ENCODE data around the gene GPR3.

Gene GPR3

DNA sequence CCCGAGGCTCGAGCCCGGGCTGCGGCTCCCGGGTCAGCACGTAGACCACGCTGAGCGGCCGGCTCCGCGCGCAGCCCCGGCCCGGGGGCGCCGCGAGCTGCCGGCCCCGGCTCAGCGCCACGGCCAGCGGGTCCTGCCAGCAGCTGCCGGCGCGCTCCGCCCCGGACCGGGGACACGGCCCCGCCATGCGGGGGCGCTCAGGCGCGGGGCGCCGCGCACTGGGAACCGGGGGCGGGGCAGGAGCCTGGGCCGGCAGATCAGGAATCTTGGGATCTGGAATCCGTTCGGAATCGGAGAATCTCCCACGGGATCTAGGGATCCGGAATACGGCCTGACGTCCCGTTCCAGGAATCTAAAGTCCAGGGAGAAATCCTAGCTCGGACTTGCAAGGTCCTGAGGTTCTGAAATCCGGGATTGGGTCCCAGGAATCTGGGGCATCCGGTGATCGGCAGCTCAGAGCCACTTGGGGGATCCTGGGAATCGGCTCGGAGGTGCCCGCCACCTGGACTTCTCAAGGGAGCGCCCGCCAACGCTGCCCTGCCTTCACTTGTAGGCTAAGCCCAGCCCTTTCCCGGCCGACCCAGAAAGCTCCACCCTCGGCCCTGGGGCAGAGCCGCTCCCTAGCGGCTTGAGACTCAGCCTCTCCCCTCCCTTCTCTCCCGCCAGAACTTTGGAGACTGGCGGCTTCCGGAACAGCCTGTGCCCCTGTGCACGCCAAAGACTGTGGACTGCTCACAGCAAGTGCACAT, 25.8 kb upstream of the GPR3 start, which contains the start of gene MAP3K6:
MAP3K6 (minus strand) TSS at position 551 of the 749 bp plus-strand sequence; CDS start at position 187, 364 bp downstream.
- CTCF ChIA-PET, result interaction anchor here (0.6 to 3.8 kb wide), 13 partner anchors 9 to 353 kb away, joined by 3 to 25 read pairs (median 3); partner anchors contain the start of gene CD164L2
- peak; percentile 73 for DNase-seq (ENCODE audit: extremely low spot score)
- POLR2A ChIA-PET, result interaction anchor here (0.7 to 4.0 kb wide), 24 partner anchors 8 to 201 kb away, joined by 3 to 26 read pairs (median 5); partner anchors contain the start of genes CD164L2, FCN3 and SYTL1
- TF ChIP-seq HDGF (IDR thresholded peaks at IDR 0.05; ENCODE audit: borderline replicate concordance), result 0 out of 2 replicates have a peak, but pooled peaks have one; percentile 36
- TF ChIP-seq ARNT (IDR thresholded peaks at IDR 0.05), result peak; percentile 47; the same call in 1 of the 2 replicates
- TF ChIP-seq FOXK2 (IDR thresholded peaks at IDR 0.05), result no peak
- TF ChIP-seq ELF4 (IDR thresholded peaks at IDR 0.05), result peak; percentile 31; the same call in 1 of the 2 replicates
- TF ChIP-seq L3MBTL2 (conservative IDR thresholded peaks at IDR 0.05), result peak; percentile 48
- TF ChIP-seq ZNF384 (IDR thresholded peaks at IDR 0.05), result no peak
- TF ChIP-seq FOXM1 (IDR thresholded peaks at IDR 0.05; ENCODE audit: borderline replicate concordance), result peak; percentile 39; the same call in 1 of the 2 replicates
- no peak for TF ChIP-seq TARDBP (IDR thresholded peaks at IDR 0.05)
- TF ChIP-seq NFRKB (IDR thresholded peaks at IDR 0.05), result no peak

DNA sequence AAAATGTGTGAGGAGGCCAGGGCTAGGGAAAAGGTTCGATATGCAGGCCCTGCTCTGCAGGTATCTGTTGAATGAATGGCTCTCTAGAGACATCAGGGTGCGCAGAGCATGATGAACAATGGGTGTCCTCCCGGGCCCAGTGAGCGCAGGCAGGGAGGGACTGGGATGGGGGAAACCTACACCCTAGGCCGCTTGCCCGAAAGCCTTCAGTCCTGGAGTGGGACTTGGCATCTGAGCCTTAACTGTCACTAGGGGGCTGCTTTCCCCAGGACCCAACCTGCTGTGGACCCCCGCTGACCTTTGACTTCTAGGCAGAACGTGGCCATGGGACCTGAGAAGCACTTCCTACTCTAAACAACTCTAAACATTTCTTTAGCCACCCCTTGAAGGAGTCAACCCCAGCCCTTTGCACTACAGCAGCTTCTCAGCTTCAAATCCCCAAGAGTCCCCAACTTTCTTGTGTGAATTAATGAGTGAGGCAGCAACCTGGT, 25.2 kb upstream of the GPR3 start:
- ChIA-PET POLR2A (interaction anchor here (0.7 to 4.0 kb wide), 22 partner anchors 8 to 201 kb away, joined by 3 to 26 read pairs (median 5); partner anchors contain the start of genes CD164L2, FCN3 and SYTL1), CTCF (interaction anchor here (0.6 to 3.8 kb wide), 7 partner anchors 8 to 52 kb away, joined by 3 to 25 read pairs (median 3); partner anchors contain the start of gene CD164L2)
- no peak for DNase-seq (ENCODE audit: extremely low spot score)
- TF ChIP-seq, protein P1, sequence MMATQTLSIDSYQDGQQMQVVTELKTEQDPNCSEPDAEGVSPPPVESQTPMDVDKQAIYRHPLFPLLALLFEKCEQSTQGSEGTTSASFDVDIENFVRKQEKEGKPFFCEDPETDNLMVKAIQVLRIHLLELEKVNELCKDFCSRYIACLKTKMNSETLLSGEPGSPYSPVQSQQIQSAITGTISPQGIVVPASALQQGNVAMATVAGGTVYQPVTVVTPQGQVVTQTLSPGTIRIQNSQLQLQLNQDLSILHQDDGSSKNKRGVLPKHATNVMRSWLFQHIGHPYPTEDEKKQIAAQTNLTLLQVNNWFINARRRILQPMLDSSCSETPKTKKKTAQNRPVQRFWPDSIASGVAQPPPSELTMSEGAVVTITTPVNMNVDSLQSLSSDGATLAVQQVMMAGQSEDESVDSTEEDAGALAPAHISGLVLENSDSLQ (IDR thresholded peaks at IDR 0.05), result no peak
- no peak for TF ChIP-seq LEF1 (IDR thresholded peaks at IDR 0.05; ENCODE audit: borderline replicate concordance)
- no peak for TF ChIP-seq FOXK2 (IDR thresholded peaks at IDR 0.05)
- TF ChIP-seq L3MBTL2 (conservative IDR thresholded peaks at IDR 0.05), result no peak
- no peak for TF ChIP-seq NFRKB (IDR thresholded peaks at IDR 0.05)
- no peak for TF ChIP-seq ELF4 (IDR thresholded peaks at IDR 0.05)
- TF ChIP-seq CTBP1 (IDR thresholded peaks at IDR 0.05; ENCODE audit: borderline replicate concordance), result no peak
- TF ChIP-seq SUZ12 (IDR thresholded peaks at IDR 0.05), result no peak
- no peak for TF ChIP-seq FOXM1 (IDR thresholded peaks at IDR 0.05; ENCODE audit: borderline replicate concordance)
- no peak for TF ChIP-seq TARDBP (IDR thresholded peaks at IDR 0.05)
- no peak for TF ChIP-seq BHLHE40 (IDR thresholded peaks at IDR 0.05; ENCODE audit: borderline replicate concordance)
- no peak for TF ChIP-seq HDGF (IDR thresholded peaks at IDR 0.05; ENCODE audit: borderline replicate concordance)
- TF ChIP-seq ZNF384 (IDR thresholded peaks at IDR 0.05), result no peak
- TF ChIP-seq ARNT (IDR thresholded peaks at IDR 0.05), result no peak
- no peak for TF ChIP-seq SP1 (IDR thresholded peaks at IDR 0.05)
- TF ChIP-seq FOXA1 (IDR thresholded peaks at IDR 0.05), result no peak

DNA sequence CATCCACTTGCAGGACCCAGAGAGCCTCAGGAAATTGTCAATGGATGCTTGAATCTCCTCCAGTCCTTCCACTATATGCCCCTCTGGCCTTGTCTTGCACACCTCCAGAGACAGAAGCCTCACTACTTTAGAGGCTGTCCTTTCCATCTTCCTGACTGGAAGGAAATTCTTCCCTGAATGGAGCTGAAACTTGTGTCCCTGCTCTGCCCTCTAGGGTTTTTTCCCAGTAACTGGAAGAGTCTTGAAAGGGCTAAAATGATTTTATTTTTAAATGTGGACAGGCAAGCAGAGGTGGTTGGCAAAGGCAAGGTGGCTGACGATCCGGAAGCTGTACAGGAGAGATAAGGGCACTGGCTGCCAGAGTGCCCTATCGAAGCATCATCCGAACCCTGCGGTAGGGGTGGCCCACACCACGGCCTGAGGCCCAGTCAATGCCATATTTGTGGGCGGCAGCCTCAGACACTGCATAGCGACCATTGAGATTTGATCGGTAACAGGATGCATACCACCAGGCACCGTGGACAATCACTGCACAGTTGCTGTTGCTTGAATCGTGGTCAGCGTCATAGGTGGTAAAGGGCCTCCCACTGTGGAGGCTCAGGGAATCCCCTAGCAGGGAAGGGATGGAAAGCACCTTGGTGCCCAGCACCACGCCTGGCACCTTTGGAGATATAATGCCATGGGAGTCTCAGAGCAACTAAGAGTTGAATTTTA, 23.4 kb upstream of the GPR3 start:
- CTCF ChIA-PET, result interaction anchor here (0.6 to 3.8 kb wide), 4 partner anchors 12 to 83 kb away, joined by 3 to 25 read pairs (median 4); no protein-coding TSS in a partner anchor
- TF ChIP-seq SUZ12 (IDR thresholded peaks at IDR 0.05) (no peak), ZNF384 (IDR thresholded peaks at IDR 0.05) (no peak), SP1 (IDR thresholded peaks at IDR 0.05) (no peak), ARNT (IDR thresholded peaks at IDR 0.05) (no peak), CTBP1 (IDR thresholded peaks at IDR 0.05; ENCODE audit: borderline replicate concordance) (no peak), HDGF (IDR thresholded peaks at IDR 0.05; ENCODE audit: borderline replicate concordance) (no peak), FOXM1 (IDR thresholded peaks at IDR 0.05; ENCODE audit: borderline replicate concordance) (no peak), FOXA1 (IDR thresholded peaks at IDR 0.05) (no peak), NFRKB (IDR thresholded peaks at IDR 0.05) (no peak)
- no peak for DNase-seq (ENCODE audit: extremely low spot score)
- POLR2A ChIA-PET, result no interaction called here

DNA sequence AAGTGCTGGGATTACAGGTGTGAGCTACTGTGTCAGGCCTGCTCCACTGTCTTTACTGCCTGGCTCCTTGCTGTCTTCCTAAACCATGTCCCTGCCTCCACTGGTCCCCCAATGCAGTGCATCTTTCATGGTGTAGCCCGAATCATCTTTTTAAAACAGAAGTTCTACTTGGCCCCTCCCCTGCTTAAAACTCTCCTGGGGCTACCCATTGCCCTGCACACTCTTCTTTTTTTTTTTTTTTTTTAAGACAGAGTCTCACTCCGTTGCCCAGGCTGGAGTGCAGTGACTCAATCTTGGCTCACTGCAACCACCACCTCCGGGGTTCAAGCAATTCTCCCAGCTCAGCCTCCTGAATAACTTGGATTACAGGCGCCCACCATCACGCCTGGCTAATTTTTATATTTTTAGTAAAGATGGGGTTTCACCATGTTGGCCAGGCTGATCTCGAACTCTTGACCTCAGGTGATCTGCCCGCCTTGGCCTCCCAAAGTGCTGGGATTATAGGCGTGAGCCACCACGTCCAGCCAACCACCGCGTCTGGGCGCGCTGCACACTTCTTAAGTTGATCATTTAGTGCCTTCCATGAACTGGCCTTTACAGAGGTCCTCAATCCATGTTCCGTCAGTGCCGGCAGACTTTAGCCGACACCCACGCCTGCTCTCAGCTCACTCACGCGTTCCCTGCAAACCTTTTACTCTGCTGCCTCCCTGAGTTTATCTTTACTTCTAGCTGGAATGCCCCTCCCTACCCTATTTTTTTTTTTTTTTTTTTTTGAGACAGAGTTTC, 20.2 kb upstream of the GPR3 start:
- no peak for TF ChIP-seq L3MBTL2 (conservative IDR thresholded peaks at IDR 0.05)
- no peak for TF ChIP-seq ELF4 (IDR thresholded peaks at IDR 0.05)
- no peak for TF ChIP-seq CTBP1 (IDR thresholded peaks at IDR 0.05; ENCODE audit: borderline replicate concordance)
- TF ChIP-seq SP1 (IDR thresholded peaks at IDR 0.05), result no peak
- TF ChIP-seq ARNT (IDR thresholded peaks at IDR 0.05), result no peak
- TF ChIP-seq LEF1 (IDR thresholded peaks at IDR 0.05; ENCODE audit: borderline replicate concordance), result no peak
- TF ChIP-seq, protein P1 (IDR thresholded peaks at IDR 0.05), result no peak
- TF ChIP-seq TARDBP (IDR thresholded peaks at IDR 0.05), result no peak
- POLR2A ChIA-PET, result no interaction called here
- no peak for DNase-seq (ENCODE audit: extremely low spot score)
- CTCF ChIA-PET, result interaction anchor here (1.0 kb wide), 1 partner anchor 76 kb away, joined by 3 read pairs; no protein-coding TSS in a partner anchor

DNA sequence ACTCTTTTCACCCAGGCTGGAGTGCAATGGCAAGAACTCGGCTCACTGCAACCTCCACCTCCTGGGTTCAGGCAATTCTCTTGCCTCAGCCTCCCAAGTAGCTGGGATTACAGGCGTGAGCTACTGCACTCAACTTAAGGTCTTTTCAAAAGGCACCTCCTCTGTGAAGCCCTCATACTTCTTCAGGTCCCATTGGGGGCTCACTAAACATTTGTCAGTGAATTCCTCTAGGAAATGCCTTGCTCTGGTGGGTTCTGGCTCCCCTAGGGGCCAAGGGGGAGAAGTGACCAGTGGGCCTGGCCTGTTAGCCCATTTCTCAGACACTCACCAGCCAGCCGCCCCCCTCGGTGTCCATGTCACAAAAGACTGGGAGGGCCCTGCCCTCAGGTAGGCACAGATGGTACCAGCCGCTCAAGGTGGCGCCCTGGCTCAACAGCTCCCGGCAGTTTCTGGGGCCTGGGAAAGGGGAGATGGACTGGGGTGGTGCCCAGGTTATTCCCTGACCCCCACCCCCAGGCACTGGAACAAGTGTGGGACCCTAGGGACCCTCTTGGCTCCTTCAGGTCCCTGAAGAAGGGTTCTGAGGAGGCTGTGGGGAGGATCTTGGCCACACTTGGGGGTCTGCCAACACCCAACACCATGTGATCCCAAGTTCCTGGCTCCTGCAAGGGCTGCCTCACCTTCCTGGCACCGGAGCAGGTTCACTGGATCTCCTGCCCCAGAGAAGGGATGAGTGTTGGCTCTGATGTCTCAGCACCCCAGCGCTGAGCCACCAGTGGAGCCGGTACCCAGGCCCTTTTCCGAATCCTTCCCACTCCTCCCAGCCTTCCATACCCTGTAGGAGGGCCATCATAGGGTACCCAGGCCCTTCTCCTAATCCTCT, 19.4 kb upstream of the GPR3 start:
- ChIA-PET CTCF (no interaction called here), POLR2A (no interaction called here)
- DNase-seq (ENCODE audit: extremely low spot score), result peak; percentile 51
- TF ChIP-seq TARDBP (IDR thresholded peaks at IDR 0.05) (no peak), L3MBTL2 (conservative IDR thresholded peaks at IDR 0.05) (no peak), ZNF384 (IDR thresholded peaks at IDR 0.05) (no peak), LEF1 (IDR thresholded peaks at IDR 0.05; ENCODE audit: borderline replicate concordance) (no peak), SP1 (IDR thresholded peaks at IDR 0.05) (no peak), ELF4 (IDR thresholded peaks at IDR 0.05) (no peak), FOXA1 (IDR thresholded peaks at IDR 0.05) (no peak), HDGF (IDR thresholded peaks at IDR 0.05; ENCODE audit: borderline replicate concordance) (no peak), NFRKB (IDR thresholded peaks at IDR 0.05) (no peak), FOXM1 (IDR thresholded peaks at IDR 0.05; ENCODE audit: borderline replicate concordance) (no peak), ARNT (IDR thresholded peaks at IDR 0.05) (no peak), CTBP1 (IDR thresholded peaks at IDR 0.05; ENCODE audit: borderline replicate concordance) (no peak), BHLHE40 (IDR thresholded peaks at IDR 0.05; ENCODE audit: borderline replicate concordance) (no peak), FOXK2 (IDR thresholded peaks at IDR 0.05) (no peak)
- TF ChIP-seq, protein P1 (IDR thresholded peaks at IDR 0.05), result no peak

Data from HEK293T (cell line).